Measurements from ENCODE around the gene PIH1D1. TPM values are rescaled to one million over a fixed set of nuclear protein-coding genes. Genes with fewer than 3 reads are reported as not detected.
A peak's percentile ranks its signal among the peaks of the same experiment; 100 is the strongest.

PIH1D1 gene
- total RNA-seq, 1 experiment from 2014 or later = 163 TPM

DNA sequence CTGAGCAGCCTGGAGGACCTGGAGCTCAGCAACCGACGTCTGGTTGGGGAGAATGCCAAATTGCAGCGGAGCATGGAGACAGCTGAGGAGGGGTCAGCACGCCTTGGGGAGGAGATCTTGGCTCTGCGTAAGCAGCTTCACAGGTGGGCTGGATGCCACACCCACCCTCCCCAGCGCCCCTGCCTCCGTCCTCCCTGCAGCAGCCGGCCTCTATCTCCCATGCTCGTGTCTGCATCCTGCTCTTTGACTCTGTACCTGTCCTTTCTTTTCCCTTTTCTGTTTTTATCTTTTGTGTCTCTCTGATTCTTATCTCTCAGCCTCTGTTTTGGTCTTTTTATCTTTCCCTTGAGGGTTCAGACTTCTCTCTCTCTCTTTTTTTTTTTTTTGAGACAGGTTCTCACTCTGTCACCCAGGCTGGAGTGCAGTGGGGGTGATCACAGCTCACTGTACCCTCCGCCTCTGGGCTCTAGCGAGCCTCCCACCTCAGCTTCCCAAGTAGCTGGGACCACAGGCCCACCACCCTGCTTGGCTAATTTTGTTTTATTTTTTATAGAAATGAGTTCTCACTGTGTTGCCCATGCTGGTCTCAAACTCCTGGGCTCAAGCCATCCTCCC is 53.5 kb downstream of the PIH1D1 start:
- no peaks in the 10 kb centered on the region for H3K27me3 ChIP-seq (ENCODE audit: low read length)
- no peaks in the 10 kb centered on the region for H4K20me1 ChIP-seq (ENCODE audit: insufficient read depth, low read depth, low read length)
- no peak overlapping the region for H3K4me2 ChIP-seq (ENCODE audit: low read depth, low read length, poor library complexity, severe bottlenecking)
- no peak overlapping the region for H3K4me3 ChIP-seq (ENCODE audit: low read length)
- H3K4me1 ChIP-seq (ENCODE audit: low read length) = peaks cover 15% of the 10 kb centered on the region
- H3K36me3 ChIP-seq (ENCODE audit: insufficient read depth, low read length) = no peaks in the 10 kb centered on the region
- no peak for DNase-seq
- H2AFZ ChIP-seq (ENCODE audit: low read length) = no peak overlapping the region
- no peak overlapping the region for H3K27ac ChIP-seq (ENCODE audit: low read length)
- H3K9me3 ChIP-seq (ENCODE audit: low read length) = no peaks in the 10 kb centered on the region
- H3K9me2 ChIP-seq (replicated peaks; ENCODE audit: insufficient read depth, low read length) = no peaks in the 10 kb centered on the region
- no peak overlapping the region for H3K9ac ChIP-seq (ENCODE audit: low read length)
- no peaks in the 10 kb centered on the region for H3K79me2 ChIP-seq (ENCODE audit: low read length)

DNA sequence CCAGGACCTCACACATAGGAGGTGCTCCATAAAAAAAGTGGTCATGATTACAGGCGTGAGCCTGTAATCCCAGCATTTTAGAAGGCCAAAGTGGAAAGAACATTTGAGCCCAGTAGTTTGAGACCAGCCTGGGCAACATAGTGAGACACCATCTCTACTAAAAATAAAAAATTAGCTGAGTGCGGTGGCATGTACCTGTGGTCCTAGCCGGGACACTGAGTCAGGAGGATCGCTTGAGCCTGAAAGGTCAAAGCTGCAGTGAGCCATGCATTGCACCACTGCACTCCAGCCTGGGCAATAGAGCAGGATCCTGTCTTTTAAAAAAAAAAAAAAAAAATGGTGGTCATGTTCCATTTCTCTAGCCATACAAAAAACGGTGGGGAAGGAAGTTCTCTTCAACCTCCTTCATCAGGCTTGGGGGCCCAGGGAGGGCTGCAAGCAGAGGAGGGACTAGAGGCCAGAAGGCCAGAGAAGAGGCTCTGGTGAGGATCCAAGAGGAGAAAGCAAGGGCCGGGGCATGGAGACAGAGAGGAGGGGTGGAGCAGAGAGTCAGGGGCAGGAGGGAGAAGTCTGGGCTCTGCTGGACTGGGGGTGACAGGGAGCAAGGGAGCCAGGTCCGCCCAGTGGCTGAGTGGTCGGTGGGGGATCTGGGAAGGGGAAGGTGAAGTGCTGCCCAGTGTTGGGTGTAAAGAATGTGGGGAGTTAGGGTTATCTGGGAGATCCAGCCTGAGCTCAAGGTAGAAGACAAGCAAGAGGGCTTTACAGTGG is 54.7 kb downstream of the PIH1D1 start:
- Histone ChIP-seq H3K36me3 (ENCODE audit: insufficient read depth, low read length) (no peaks in the 10 kb centered on the region), H3K4me1 (ENCODE audit: low read length) (peaks cover 14% of the 10 kb centered on the region), H3K4me2 (ENCODE audit: low read depth, low read length, poor library complexity, severe bottlenecking) (no peak overlapping the region), H3K27ac (ENCODE audit: low read length) (no peak overlapping the region), H4K20me1 (ENCODE audit: insufficient read depth, low read depth, low read length) (no peaks in the 10 kb centered on the region), H3K9ac (ENCODE audit: low read length) (no peak overlapping the region), H3K27me3 (ENCODE audit: low read length) (no peaks in the 10 kb centered on the region), H3K9me2 (replicated peaks; ENCODE audit: insufficient read depth, low read length) (no peaks in the 10 kb centered on the region), H3K4me3 (ENCODE audit: low read length) (no peak overlapping the region), H3K9me3 (ENCODE audit: low read length) (no peaks in the 10 kb centered on the region), H3K79me2 (ENCODE audit: low read length) (no peaks in the 10 kb centered on the region), H2AFZ (ENCODE audit: low read length) (no peak overlapping the region)
- DNase-seq = no peak

Small RNA genes within 50 kb of the gene (small RNA-seq; reads per million reads assigned to genes)
- gene MIR150 (2.4 reads per million, percentile 59 among the genes with 10 or more reads in this experiment), gene SNORD32A (not detected), gene SNORD33 (not detected), gene SNORD34 (not detected), gene SNORD35A (not detected), gene SNORD35B (not detected)

Other genes starting within 250 kb of the PIH1D1 start
- gene SLC6A16, start 126.6 kb downstream of the PIH1D1 start, total RNA-seq (2014; rRNA removed; shearing (Covaris generic); ENCODE audit: low replicate concordance) = 16.9 and 42.6 TPM in 2 replicates
- gene CD37, start 116.4 kb downstream of the PIH1D1 start, total RNA-seq (2014; rRNA removed; shearing (Covaris generic); ENCODE audit: low replicate concordance) = 975 and 1,210 TPM in 2 replicates
- 2.9 and 5.5 TPM in 2 replicates for gene TEAD2, start 89.4 kb downstream of the PIH1D1 start, total RNA-seq (2014; rRNA removed; shearing (Covaris generic); ENCODE audit: low replicate concordance)
- 1.2 TPM in 1 of 2 replicates, not detected in the other for gene DKKL1, start 87.9 kb downstream of the PIH1D1 start, total RNA-seq (2014; rRNA removed; shearing (Covaris generic); ENCODE audit: low replicate concordance)
- gene KASH5, start 63.6 kb downstream of the PIH1D1 start, total RNA-seq (2014; rRNA removed; shearing (Covaris generic); ENCODE audit: low replicate concordance) = 0.52 and 0.65 TPM in 2 replicates
- not detected in 2 replicates for gene PTH2, start 28.4 kb downstream of the PIH1D1 start, total RNA-seq (2014; rRNA removed; shearing (Covaris generic); ENCODE audit: low replicate concordance)
- 0.18 and 0.34 TPM in 2 replicates for gene GFY, start 26.4 kb downstream of the PIH1D1 start, total RNA-seq (2014; rRNA removed; shearing (Covaris generic); ENCODE audit: low replicate concordance)
- gene SLC17A7, start 10.3 kb downstream of the PIH1D1 start, total RNA-seq (2014; rRNA removed; shearing (Covaris generic); ENCODE audit: low replicate concordance) = 0.47 and 0.63 TPM in 2 replicates
- 15.9 and 83.3 TPM in 2 replicates for gene ALDH16A1, start 1.4 kb upstream of the PIH1D1 start, total RNA-seq (2014; rRNA removed; shearing (Covaris generic); ENCODE audit: low replicate concordance)
- 18.8 and 19.3 TPM in 2 replicates for gene FLT3LG, start 22.4 kb upstream of the PIH1D1 start, total RNA-seq (2014; rRNA removed; shearing (Covaris generic); ENCODE audit: low replicate concordance)
- gene RPL13A, start 35.8 kb upstream of the PIH1D1 start, total RNA-seq (2014; rRNA removed; shearing (Covaris generic); ENCODE audit: low replicate concordance) = 6,359 and 8,659 TPM in 2 replicates
- 6,857 and 9,247 TPM in 2 replicates for gene RPS11, start 44.6 kb upstream of the PIH1D1 start, total RNA-seq (2014; rRNA removed; shearing (Covaris generic); ENCODE audit: low replicate concordance)
- 1.8 and 3.5 TPM in 2 replicates for gene FCGRT, start 60.8 kb upstream of the PIH1D1 start, total RNA-seq (2014; rRNA removed; shearing (Covaris generic); ENCODE audit: low replicate concordance)
- gene RCN3, start 76.2 kb upstream of the PIH1D1 start, total RNA-seq (2014; rRNA removed; shearing (Covaris generic); ENCODE audit: low replicate concordance) = 0.22 TPM in 1 of 2 replicates, not detected in the other
- 68.5 and 136 TPM in 2 replicates for gene NOSIP, start 128.7 kb upstream of the PIH1D1 start, total RNA-seq (2014; rRNA removed; shearing (Covaris generic); ENCODE audit: low replicate concordance)
- 1.3 and 3.8 TPM in 2 replicates for gene PRRG2, start 129.5 kb upstream of the PIH1D1 start, total RNA-seq (2014; rRNA removed; shearing (Covaris generic); ENCODE audit: low replicate concordance)
- 8.7 and 12.8 TPM in 2 replicates for gene PRR12, start 139.4 kb upstream of the PIH1D1 start, total RNA-seq (2014; rRNA removed; shearing (Covaris generic); ENCODE audit: low replicate concordance)
- gene RRAS, start 188.3 kb upstream of the PIH1D1 start, total RNA-seq (2014; rRNA removed; shearing (Covaris generic); ENCODE audit: low replicate concordance) = 0.22 and 1.8 TPM in 2 replicates
- 8.3 and 19.6 TPM in 2 replicates for gene SCAF1, start 190.4 kb upstream of the PIH1D1 start, total RNA-seq (2014; rRNA removed; shearing (Covaris generic); ENCODE audit: low replicate concordance)
- 78.2 and 293 TPM in 2 replicates for gene IRF3, start 214.0 kb upstream of the PIH1D1 start, total RNA-seq (2014; rRNA removed; shearing (Covaris generic); ENCODE audit: low replicate concordance)
- gene BCL2L12, start 214.1 kb upstream of the PIH1D1 start, total RNA-seq (2014; rRNA removed; shearing (Covaris generic); ENCODE audit: low replicate concordance) = 25.6 and 35.4 TPM in 2 replicates
- 293 and 522 TPM in 2 replicates for gene PRMT1, start 225.5 kb upstream of the PIH1D1 start, total RNA-seq (2014; rRNA removed; shearing (Covaris generic); ENCODE audit: low replicate concordance)
- 4.0 and 12.0 TPM in 2 replicates for gene ADM5, start 237.8 kb upstream of the PIH1D1 start, total RNA-seq (2014; rRNA removed; shearing (Covaris generic); ENCODE audit: low replicate concordance)
- gene CPT1C, start 239.3 kb upstream of the PIH1D1 start, total RNA-seq (2014; rRNA removed; shearing (Covaris generic); ENCODE audit: low replicate concordance) = 0.26 and 1.3 TPM in 2 replicates